H9 (cell line): ENCODE results near the gene TIMM22. TPM values are rescaled to one million over a fixed set of nuclear protein-coding genes. Genes with fewer than 3 reads are reported as not detected.

Experiments
- DNase-seq: peaks from one replicate; pipeline ENCODE4 v3.0.0-alpha.2; 2017
- H2AFZ ChIP-seq: one replicate; pipeline ENCODE4 v1.6.1; 2013; ENCODE audit warnings: mild to moderate bottlenecking, low read length, control low read depth, moderate library complexity
- H2AK5ac ChIP-seq: 2 replicates; pipeline ENCODE4 v1.6.1; 2013; ENCODE audit warnings: low read length, control low read depth, mixed read lengths; ENCODE audit not compliant: insufficient read length
- H2BK120ac ChIP-seq: one replicate; pipeline ENCODE4 v1.6.1; 2013; ENCODE audit warnings: low read depth, mild to moderate bottlenecking, low read length, control low read depth, inconsistent platforms; ENCODE audit not compliant: poor library complexity, severe bottlenecking
- H2BK12ac ChIP-seq: 2 replicates; pipeline ENCODE4 v1.6.1; 2013; ENCODE audit warnings: low read length, control low read depth, mixed read lengths, low read depth; ENCODE audit not compliant: insufficient read length
- H2BK15ac ChIP-seq: 2 replicates; pipeline ENCODE4 v1.6.1; 2013; ENCODE audit warnings: low read depth, low read length, control low read depth
- H2BK20ac ChIP-seq: one replicate; pipeline ENCODE4 v1.6.1; 2013; ENCODE audit warnings: low read depth, mild to moderate bottlenecking, low read length, control low read depth, inconsistent platforms; ENCODE audit not compliant: poor library complexity, severe bottlenecking
- H2BK5ac ChIP-seq: 2 replicates; pipeline ENCODE4 v1.6.1; 2013; ENCODE audit warnings: low read length, control low read depth, mixed read lengths; ENCODE audit not compliant: insufficient read length
- H3K14ac ChIP-seq: 2 replicates; pipeline ENCODE4 v1.6.1; 2013; ENCODE audit warnings: low read length, control low read depth; ENCODE audit not compliant: insufficient read depth
- H3K18ac ChIP-seq: 2 replicates; pipeline ENCODE4 v1.6.1; 2013; ENCODE audit warnings: low read depth, mild to moderate bottlenecking, mixed read lengths, low read length, control low read depth; ENCODE audit not compliant: insufficient read length
- H3K23ac ChIP-seq: 2 replicates; pipeline ENCODE4 v1.6.1; 2013; ENCODE audit warnings: low read length, control low read depth, mixed read lengths, low read depth; ENCODE audit not compliant: insufficient read length
- H3K23me2 ChIP-seq: 2 replicates; pipeline ENCODE4 v1.6.1; 2013; ENCODE audit warnings: low read depth, mild to moderate bottlenecking, mixed read lengths, low read length, control low read depth; ENCODE audit not compliant: insufficient read length, poor library complexity, severe bottlenecking
- H3K27ac ChIP-seq: 2 replicates; pipeline ENCODE4 v1.5.1; 2013; ENCODE audit warnings: low read length, control low read depth, mixed read lengths, low read depth; ENCODE audit not compliant: insufficient read length
- H3K27me3 ChIP-seq: 2 replicates; pipeline ENCODE4 v1.6.1; 2013; ENCODE audit warnings: low read length, control low read depth, inconsistent platforms; ENCODE audit not compliant: insufficient read depth
- H3K4ac ChIP-seq: 2 replicates; pipeline ENCODE4 v1.6.1; 2013; ENCODE audit warnings: low read depth, mild to moderate bottlenecking, control low read depth, inconsistent platforms, low read length, moderate library complexity
- H3K4me1 ChIP-seq: 2 replicates; pipeline ENCODE4 v1.6.1; 2013; ENCODE audit warnings: low read length, control low read depth, inconsistent platforms; ENCODE audit not compliant: insufficient read depth
- H3K4me2 ChIP-seq: 2 replicates; pipeline ENCODE4 v1.6.1; 2013; ENCODE audit warnings: low read length, control low read depth, mixed read lengths; ENCODE audit not compliant: insufficient read length, insufficient read depth
- H3K56ac ChIP-seq: 2 replicates; pipeline ENCODE4 v1.6.1; 2013; ENCODE audit warnings: low read depth, mild to moderate bottlenecking, mixed read lengths, low read length, control low read depth; ENCODE audit not compliant: insufficient read length
- H3K79me1 ChIP-seq: 2 replicates; pipeline ENCODE4 v1.6.1; 2013; ENCODE audit warnings: low read depth, mild to moderate bottlenecking, moderate library complexity, low read length, control low read depth, inconsistent platforms; ENCODE audit not compliant: insufficient read depth, poor library complexity, severe bottlenecking
- H3K79me2 ChIP-seq: 2 replicates; pipeline ENCODE4 v1.6.1; 2013; ENCODE audit warnings: low read length, control low read depth, inconsistent platforms; ENCODE audit not compliant: insufficient read depth
- H3K9ac ChIP-seq: 2 replicates; pipeline ENCODE4 v1.6.1; 2013; ENCODE audit warnings: low read length, control low read depth, mixed read lengths; ENCODE audit not compliant: insufficient read length; ENCODE audit errors: extremely low read depth
- H3K9me3 ChIP-seq: one replicate; pipeline ENCODE4 v1.6.1; 2013; ENCODE audit warnings: low read depth, low read length, inconsistent platforms; ENCODE audit not compliant: control insufficient read depth
- H3T11ph ChIP-seq: one replicate; pipeline ENCODE4 v1.6.1; 2013; ENCODE audit warnings: mild to moderate bottlenecking, low read length, control low read depth, inconsistent platforms
- H4K20me1 ChIP-seq: one replicate; pipeline ENCODE4 v1.6.1; 2013; ENCODE audit not compliant: control insufficient read depth, insufficient read length, insufficient read depth
- H4K5ac ChIP-seq: 2 replicates; pipeline ENCODE4 v1.6.1; 2013; ENCODE audit warnings: low read depth, mild to moderate bottlenecking, mixed read lengths, low read length, control low read depth; ENCODE audit not compliant: insufficient read length
- H4K8ac ChIP-seq: replicated peaks from 2 replicates; pipeline ENCODE4 v1.6.1; 2013; ENCODE audit warnings: low read length, control low read depth, mixed read lengths, low read depth; ENCODE audit not compliant: insufficient read length
- H4K91ac ChIP-seq: 2 replicates; pipeline ENCODE4 v1.6.1; 2013; ENCODE audit warnings: low read depth, mild to moderate bottlenecking, moderate library complexity, mixed read lengths, low read length, control low read depth; ENCODE audit not compliant: insufficient read length
- H3K27ac Mint-ChIP-seq, 3 experiments: 2 replicates in 2 of 3; 3 replicates in 1 of 3; pipeline ENCODE4 v1.8.0; 2020 to 2021; ENCODE audit warnings: mixed read lengths in 3 of 3, mild to moderate bottlenecking in 1 of 3, moderate library complexity in 1 of 3
- H3K27me3 Mint-ChIP-seq: 2 replicates; pipeline ENCODE4 v1.8.0; 2021; ENCODE audit warnings: low read depth, mild to moderate bottlenecking, moderate library complexity, mixed read lengths
- H3K36me3 Mint-ChIP-seq, 3 experiments: 2 replicates in 2 of 3; 3 replicates in 1 of 3; pipeline ENCODE4 v1.8.0; 2020 to 2021; ENCODE audit warnings: low read depth in 3 of 3, mixed read lengths in 3 of 3; ENCODE audit not compliant: insufficient read depth in 1 of 3
- H3K4me1 Mint-ChIP-seq, 2 experiments: 2 replicates each; pipeline ENCODE4 v1.8.0; 2020; ENCODE audit warnings: mixed read lengths in 2 of 2
- H3K4me3 Mint-ChIP-seq, 2 experiments: 2 replicates in 1 of 2; 3 replicates in 1 of 2; pipeline ENCODE4 v1.8.0; 2020 to 2021; ENCODE audit warnings: mild to moderate bottlenecking in 2 of 2, mixed read lengths in 2 of 2, moderate library complexity in 1 of 2
- H3K9me3 Mint-ChIP-seq, 2 experiments: 2 replicates in 1 of 2; 3 replicates in 1 of 2; pipeline ENCODE4 v1.8.0; 2020; ENCODE audit warnings: mild to moderate bottlenecking in 2 of 2, mixed read lengths in 2 of 2, moderate library complexity in 1 of 2
- WGBS: extraction: QIAGEN DNeasy Blood & Tissue Kit; methylation state at CpG from one replicate; pipeline ENCODE4 v1.1.7; 2013; ENCODE audit warnings: missing lambda C conversion rate, low lambda C conversion rate, mixed read lengths; ENCODE audit not compliant: insufficient read length; ENCODE audit errors: extremely low coverage; 5-methylcytosine and 5-hydroxymethylcytosine counted together
- total RNA-seq: library from RNA; stranded (reverse); gene quantifications from 2 replicates; pipeline ENCODE4 v1.2.1, GENCODE V29; 2021
- TF ChIP-seq, protein P1 (sequence below): fragments of 200-600 bp; sonication (generic); conservative IDR thresholded peaks from 3 replicates; pipeline ENCODE4 v1.8.0; 2021; ENCODE audit warnings: antibody characterized with exemption, mild to moderate bottlenecking

The TIMM22 gene
- total RNA-seq, 1 experiment from 2014 or later, result 23.0 TPM

DNA sequence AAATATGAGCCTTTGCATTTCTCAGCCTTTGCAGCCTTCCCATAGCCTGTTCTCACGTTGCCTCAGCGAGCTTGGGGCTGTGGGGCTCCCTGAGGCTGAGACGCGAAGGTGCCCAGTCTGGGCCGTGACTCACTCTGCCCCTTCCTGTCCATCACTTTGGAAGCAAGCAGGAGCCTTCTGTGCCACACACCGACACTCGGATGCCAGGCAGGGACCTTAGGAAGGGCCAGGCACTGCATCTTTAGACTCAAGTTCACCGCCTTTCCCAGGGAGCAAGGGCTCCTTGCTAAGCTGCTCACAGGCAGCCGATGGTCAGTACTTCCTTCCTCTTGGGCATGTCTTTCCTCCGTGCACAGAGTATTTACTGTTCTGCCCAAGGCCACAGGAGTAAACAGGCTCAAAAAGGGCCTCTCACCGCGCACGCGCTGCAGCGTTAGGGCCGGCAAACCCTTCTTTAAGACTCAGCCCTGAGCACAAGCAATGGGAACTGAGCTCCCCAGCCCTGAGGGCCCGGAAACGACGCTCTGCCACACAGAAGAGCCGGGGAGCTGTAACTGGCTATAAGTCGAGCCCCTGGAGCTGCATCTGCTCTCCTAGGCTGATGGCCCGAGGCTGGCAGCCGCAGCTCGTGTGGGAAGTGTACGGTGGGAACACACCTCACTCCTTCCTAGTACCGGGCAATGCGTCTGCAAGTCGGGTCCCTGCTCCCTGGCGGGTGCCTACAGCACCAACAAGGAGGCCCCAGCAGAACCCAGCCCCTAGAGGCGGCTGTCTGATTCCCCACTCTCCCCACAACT is 7.2 kb downstream of the TIMM22 start:
- no peak overlapping the region for H3T11ph ChIP-seq
- no peak overlapping the region for H4K8ac ChIP-seq
- no peak overlapping the region for H3K23ac ChIP-seq
- H3K4me1 ChIP-seq, result no peaks in the 10 kb centered on the region
- no peak overlapping the region for H2BK120ac ChIP-seq
- no CpG with 5 or more reads among the region's 30 CpGs for WGBS
- no peak overlapping the region for H3K56ac ChIP-seq
- no peaks in the 10 kb centered on the region for H3K79me2 ChIP-seq
- Mint-ChIP-seq H3K27ac (no peak overlapping the region), H3K4me1 (peaks cover 8 to 9% of the 10 kb centered on the region in 2 experiments; a peak in 3 of 4 replicates), H3K9me3 (no peaks in the 10 kb centered on the region), H3K27me3 (no peaks in the 10 kb centered on the region; the same call in 1 of the 2 replicates), H3K4me3 (no peak overlapping the region), H3K36me3 (peaks cover 14 to 50% (median 40%) of the 10 kb centered on the region in 3 experiments; a peak in 6 of 7 replicates)
- no peak overlapping the region for H3K18ac ChIP-seq
- no peak overlapping the region for H2BK5ac ChIP-seq
- no peak overlapping the region for H3K14ac ChIP-seq
- H2AK5ac ChIP-seq, result no peak overlapping the region
- no peaks in the 10 kb centered on the region for H3K27me3 ChIP-seq
- no peak overlapping the region for H3K9ac ChIP-seq
- no peaks in the 10 kb centered on the region for H3K23me2 ChIP-seq
- no peak overlapping the region for H3K4ac ChIP-seq
- H4K5ac ChIP-seq, result no peak overlapping the region
- H3K9me3 ChIP-seq, result no peaks in the 10 kb centered on the region
- H3K79me1 ChIP-seq, result no peaks in the 10 kb centered on the region
- H2BK20ac ChIP-seq, result no peak overlapping the region
- H4K20me1 ChIP-seq, result no peaks in the 10 kb centered on the region
- no peak overlapping the region for H3K27ac ChIP-seq
- H2AFZ ChIP-seq, result no peak overlapping the region
- no peak overlapping the region for H4K91ac ChIP-seq
- no peak overlapping the region for H3K4me2 ChIP-seq
- TF ChIP-seq, protein P1, sequence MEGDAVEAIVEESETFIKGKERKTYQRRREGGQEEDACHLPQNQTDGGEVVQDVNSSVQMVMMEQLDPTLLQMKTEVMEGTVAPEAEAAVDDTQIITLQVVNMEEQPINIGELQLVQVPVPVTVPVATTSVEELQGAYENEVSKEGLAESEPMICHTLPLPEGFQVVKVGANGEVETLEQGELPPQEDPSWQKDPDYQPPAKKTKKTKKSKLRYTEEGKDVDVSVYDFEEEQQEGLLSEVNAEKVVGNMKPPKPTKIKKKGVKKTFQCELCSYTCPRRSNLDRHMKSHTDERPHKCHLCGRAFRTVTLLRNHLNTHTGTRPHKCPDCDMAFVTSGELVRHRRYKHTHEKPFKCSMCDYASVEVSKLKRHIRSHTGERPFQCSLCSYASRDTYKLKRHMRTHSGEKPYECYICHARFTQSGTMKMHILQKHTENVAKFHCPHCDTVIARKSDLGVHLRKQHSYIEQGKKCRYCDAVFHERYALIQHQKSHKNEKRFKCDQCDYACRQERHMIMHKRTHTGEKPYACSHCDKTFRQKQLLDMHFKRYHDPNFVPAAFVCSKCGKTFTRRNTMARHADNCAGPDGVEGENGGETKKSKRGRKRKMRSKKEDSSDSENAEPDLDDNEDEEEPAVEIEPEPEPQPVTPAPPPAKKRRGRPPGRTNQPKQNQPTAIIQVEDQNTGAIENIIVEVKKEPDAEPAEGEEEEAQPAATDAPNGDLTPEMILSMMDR, result no peak
- no peak overlapping the region for H2BK12ac ChIP-seq
- no peak overlapping the region for H2BK15ac ChIP-seq
- no peak for DNase-seq
